Purkinje cell (primary cell): Measurements from ENCODE around the gene PDLIM7. TPM values are rescaled to one million over a fixed set of nuclear protein-coding genes. Genes with fewer than 3 reads are reported as not detected.

Source experiments
- polyA plus RNA-seq: library from polyadenylated mRNA; unstranded; fragments of >200 nt; fragmentation: Nextera tagmentation; gene quantifications from 2 replicates; pipeline ENCODE4 v1.2.1, GENCODE V29; 2014

PDLIM7 gene, protein sequence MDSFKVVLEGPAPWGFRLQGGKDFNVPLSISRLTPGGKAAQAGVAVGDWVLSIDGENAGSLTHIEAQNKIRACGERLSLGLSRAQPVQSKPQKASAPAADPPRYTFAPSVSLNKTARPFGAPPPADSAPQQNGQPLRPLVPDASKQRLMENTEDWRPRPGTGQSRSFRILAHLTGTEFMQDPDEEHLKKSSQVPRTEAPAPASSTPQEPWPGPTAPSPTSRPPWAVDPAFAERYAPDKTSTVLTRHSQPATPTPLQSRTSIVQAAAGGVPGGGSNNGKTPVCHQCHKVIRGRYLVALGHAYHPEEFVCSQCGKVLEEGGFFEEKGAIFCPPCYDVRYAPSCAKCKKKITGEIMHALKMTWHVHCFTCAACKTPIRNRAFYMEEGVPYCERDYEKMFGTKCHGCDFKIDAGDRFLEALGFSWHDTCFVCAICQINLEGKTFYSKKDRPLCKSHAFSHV
- 0.52 TPM in 1 of 2 replicates, not detected in the other for polyA plus RNA-seq

GRCh38 chr5:177497292-177498012 lies at the start of gene PDLIM7:
PDLIM7 (minus strand) TSS chr5:177497604; CDS start chr5:177496512, 1,092 bp downstream.

DNA sequence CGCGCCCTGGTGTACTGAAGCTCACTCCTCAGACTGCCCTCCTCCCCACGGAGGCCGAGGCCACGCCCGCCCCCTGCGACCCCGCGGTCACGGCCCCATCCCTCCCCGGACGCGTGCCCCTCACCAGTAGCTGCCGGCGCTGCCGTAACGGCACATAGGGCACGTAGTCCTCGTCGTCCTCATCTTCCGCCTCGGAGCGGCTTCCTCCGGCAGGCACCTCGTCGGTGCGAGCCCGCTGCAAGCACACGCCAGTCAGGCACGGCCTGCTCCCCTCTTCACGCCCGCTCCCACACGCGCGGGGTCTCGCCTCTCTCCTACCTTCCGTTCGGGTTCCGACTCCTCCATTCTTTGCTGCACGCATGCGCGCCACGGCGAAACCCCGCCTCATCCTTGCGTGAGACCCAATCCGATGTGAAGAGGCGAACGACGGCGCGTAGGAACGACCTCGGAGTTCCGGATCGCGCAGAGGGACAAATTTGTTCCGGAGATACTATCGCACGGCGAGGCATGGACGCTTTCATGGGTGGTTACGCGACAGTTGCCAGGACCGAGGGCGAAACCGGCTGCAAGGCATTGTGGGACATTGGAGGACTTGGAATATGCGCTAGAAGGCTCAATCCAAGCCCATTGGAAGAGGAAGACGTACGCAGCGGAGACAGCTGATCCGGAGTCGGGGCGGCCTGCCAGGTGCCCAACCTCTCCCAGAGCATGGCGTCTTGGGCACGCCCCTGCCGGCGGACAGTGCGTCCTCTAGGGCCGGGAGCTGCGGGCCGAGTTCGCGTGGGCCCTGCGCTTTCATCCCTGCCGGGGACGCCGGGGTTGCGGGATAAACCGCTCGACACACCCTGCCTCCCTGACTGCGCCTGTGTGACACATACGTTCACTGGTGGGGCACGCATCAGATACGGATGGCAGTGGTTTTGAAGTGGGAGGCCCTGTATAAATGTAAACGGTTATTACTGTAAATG lies 19.5 kb upstream of the PDLIM7 start, which contains the start of gene DDX41:
DDX41 (minus strand) TSS at position 361 of the 968 bp plus-strand sequence; CDS start at position 345, 16 bp downstream.

DNA sequence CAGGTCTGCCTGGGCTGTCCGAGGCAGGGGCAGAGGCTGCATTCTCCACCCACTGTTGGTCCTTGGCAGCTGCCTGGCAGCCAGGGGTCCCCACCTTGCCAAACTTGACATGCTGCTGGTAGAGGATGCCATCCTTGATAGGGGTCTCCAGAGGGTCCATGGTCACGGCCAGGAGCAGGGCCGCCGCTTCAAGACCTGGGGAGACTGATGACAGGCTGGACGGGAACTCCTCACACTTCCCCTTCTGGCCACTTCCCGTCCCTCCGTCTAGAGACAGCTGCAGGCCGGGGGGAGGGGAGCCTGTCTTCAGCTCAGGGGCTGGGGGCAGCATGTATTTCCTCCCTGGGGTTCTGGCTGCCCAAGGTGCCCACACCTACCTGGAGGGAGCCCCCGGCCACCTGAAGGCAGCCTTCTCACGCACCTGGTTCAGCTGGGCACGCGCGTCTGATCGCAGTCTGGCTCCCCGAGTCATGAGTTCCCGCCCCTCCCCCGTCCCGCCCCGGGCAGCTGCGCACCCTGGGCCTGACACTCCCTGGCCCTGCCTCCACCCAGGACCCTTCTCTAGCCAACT lies 12.1 kb upstream of the PDLIM7 start, which contains the start of gene DOK3:
DOK3 (minus strand) TSS at position 446 of the 571 bp plus-strand sequence; CDS start at position 160, 286 bp downstream.

DNA sequence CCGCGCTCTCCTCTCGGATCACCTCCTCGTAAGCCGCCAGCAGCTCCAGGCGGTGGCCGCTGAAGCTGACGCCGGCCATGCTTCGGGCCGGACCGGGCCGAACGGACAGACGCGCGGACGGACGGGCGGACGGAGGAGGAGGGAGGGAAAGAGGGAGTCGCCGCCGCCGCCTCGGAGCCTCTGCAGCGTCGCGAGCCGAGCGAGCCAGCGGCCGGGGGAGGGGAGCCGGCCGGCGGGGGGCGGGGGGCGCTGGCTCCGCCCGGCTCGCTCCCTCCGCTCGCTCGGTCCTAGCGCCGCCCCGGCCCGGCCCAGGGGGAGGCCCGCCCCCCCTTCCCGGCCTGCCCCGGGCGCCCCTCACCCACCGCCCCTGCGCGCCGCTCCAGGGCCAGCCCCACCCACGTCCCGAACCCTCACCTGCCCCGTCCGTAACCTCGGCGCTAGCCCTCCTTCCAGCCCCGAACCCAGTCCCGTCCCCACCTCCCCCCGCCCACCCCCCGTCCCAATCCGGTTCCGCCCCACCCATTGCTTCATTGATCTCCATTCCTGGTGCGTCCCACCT lies 23.9 kb downstream of the PDLIM7 start, which contains the start of gene DBN1:
DBN1 (minus strand) TSS at position 192 of the 559 bp plus-strand sequence; CDS start at position 79, 113 bp downstream.

DNA sequence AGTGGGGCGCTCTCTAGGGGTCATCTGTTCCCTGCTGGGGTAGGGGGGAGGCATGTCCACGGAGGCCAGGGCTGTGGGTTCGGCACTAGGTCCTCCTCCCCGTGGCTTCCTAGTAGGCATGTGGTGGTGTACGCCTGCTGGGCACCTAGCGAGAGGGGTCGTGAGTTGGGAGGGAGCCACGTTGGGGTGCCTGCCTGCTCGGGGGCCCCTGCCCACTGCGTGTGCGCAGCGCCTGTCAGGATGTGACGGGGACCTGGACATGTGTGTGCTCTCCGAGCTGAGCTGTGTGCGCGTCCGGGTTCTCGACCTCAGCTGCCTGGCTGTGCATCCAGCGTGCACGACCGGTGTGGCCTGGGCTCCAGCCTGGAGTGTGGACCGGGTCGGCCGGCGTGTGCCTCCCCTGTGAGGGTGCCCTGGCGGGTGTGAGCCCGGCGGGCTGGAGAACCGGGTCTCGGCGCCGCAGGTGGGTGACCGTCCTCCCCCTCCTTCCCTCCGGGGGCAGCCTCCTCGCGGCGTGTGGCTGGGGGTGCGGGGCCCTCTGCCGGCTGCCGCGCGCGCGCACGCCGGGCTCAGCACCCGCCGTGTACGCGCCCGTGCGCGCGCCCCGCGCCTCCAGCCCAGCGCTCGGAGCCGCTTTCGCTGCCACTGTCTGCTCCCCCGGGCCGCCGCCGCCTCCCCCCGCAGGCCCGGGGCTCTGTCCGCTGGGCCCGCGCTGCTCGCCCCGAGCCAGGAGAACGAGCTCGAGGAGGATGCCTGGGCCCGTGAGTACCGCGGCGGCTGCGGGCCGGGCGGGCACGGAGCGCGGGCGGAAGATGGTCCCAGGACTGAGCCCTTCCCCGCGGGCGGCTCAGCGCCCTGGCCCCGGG lies 51.0 kb downstream of the PDLIM7 start, which contains the start of gene PRR7:
PRR7 (plus strand) TSS at position 615 of the 866 bp plus-strand sequence. CDS start 8,254 bp downstream, outside the sequence.

Other genes with a start within 250 kb of the PDLIM7 start
- gene RAB24, start 193.9 kb downstream of the PDLIM7 start, polyA plus RNA-seq: 14.6 and 21.9 TPM in 2 replicates
- 44.8 and 48.3 TPM in 2 replicates for gene PRELID1, start 193.8 kb downstream of the PDLIM7 start, polyA plus RNA-seq
- gene MXD3, start 185.7 kb downstream of the PDLIM7 start, polyA plus RNA-seq: not detected in 2 replicates
- gene LMAN2, start 145.9 kb downstream of the PDLIM7 start, polyA plus RNA-seq: 8.0 and 18.3 TPM in 2 replicates
- 0.63 and 2.1 TPM in 2 replicates for gene RGS14, start 139.7 kb downstream of the PDLIM7 start, polyA plus RNA-seq
- not detected in 2 replicates for gene SLC34A1, start 113.2 kb downstream of the PDLIM7 start, polyA plus RNA-seq
- not detected in 2 replicates for gene PFN3, start 96.9 kb downstream of the PDLIM7 start, polyA plus RNA-seq
- 1.3 and 2.0 TPM in 2 replicates for gene F12, start 88.0 kb downstream of the PDLIM7 start, polyA plus RNA-seq
- 1.3 and 5.0 TPM in 2 replicates for gene GRK6, start 70.9 kb downstream of the PDLIM7 start, polyA plus RNA-seq
- gene PRR7, start 50.8 kb downstream of the PDLIM7 start, polyA plus RNA-seq: not detected in 2 replicates
- 2.5 and 5.6 TPM in 2 replicates for gene DBN1, start 24.0 kb downstream of the PDLIM7 start, polyA plus RNA-seq
- 0.44 and 0.84 TPM in 2 replicates for gene DOK3, start 12.2 kb upstream of the PDLIM7 start, polyA plus RNA-seq
- 31.1 and 33.8 TPM in 2 replicates for gene DDX41, start 19.4 kb upstream of the PDLIM7 start, polyA plus RNA-seq
- 9.3 and 14.3 TPM in 2 replicates for gene FAM193B, start 57.0 kb upstream of the PDLIM7 start, polyA plus RNA-seq
- 12.0 and 13.3 TPM in 2 replicates for gene TMED9, start 94.6 kb upstream of the PDLIM7 start, polyA plus RNA-seq
- 5.8 and 10.8 TPM in 2 replicates for gene B4GALT7, start 102.5 kb upstream of the PDLIM7 start, polyA plus RNA-seq